Erythroblast (primary cell): ENCODE measurements around the gene OGA.

ENCODE experiments used
- GATA1 ChIP-seq: IDR thresholded peaks from 2 replicates; pipeline ENCODE4 v1.6.1; 2011; ENCODE audit warnings: low read depth, mild to moderate bottlenecking, control low read depth, low read length, moderate library complexity
- POLR2A ChIP-seq: IDR thresholded peaks from 2 replicates; pipeline ENCODE4 v1.6.1; 2011; ENCODE audit warnings: mild to moderate bottlenecking, low read length

- TF ChIP-seq POLR2A (no peak), GATA1 (no peak)
Measured at GRCh38 chr10:101793526-101793925, 24.7 kb downstream of the OGA start.
